ENCODE measurements around the gene SMTNL2.
"Not testable (repeated sequence)": the region's sequence is repeated elsewhere in the genome, so short reads cannot be mapped to it uniquely, and the experiment has no call there.

DNA sequence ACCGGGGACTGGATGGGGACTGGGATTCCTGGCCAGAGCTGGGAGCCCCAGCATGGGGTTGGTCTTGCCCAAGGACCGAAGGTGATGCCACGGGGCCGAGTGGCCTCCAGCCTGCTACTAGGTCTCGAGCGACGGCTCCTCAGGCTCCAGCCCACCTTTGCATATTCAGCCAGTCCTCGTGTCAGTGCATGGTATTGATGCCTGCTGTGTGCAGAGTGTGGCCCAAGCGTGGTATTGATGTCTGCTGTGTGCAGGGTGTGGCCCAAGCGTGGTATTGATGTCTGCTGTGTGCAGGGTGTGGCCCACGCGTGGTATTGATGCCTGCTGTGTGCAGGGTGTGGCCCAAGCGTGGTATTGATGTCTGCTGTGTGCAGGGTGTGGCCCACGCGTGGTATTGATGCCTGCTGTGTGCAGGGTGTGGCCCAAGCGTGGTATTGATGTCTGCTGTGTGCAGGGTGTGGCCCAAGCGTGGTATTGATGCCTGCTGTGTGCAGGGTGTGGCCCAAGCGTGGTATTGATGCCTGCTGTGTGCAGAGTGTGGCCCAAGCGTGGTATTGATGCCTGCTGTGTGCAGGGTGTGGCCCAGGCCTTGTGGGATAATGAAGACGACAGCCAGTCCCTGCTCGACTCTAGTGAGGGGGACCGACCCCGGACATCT, 11.5 kb downstream of the SMTNL2 start:
- not testable (repeated sequence) for TF ChIP-seq CTCF (IDR thresholded peaks at IDR 0.05); PBX3 (IDR thresholded peaks at IDR 0.05); POLR2AphosphoS5 (IDR thresholded peaks at IDR 0.05; ENCODE audit: low read depth, low read length); FOXJ3 (CRISPR knock-in tag; IDR thresholded peaks at IDR 0.05); YY1 (IDR thresholded peaks at IDR 0.05; ENCODE audit: low read depth)
- TF ChIP-seq, protein P1, sequence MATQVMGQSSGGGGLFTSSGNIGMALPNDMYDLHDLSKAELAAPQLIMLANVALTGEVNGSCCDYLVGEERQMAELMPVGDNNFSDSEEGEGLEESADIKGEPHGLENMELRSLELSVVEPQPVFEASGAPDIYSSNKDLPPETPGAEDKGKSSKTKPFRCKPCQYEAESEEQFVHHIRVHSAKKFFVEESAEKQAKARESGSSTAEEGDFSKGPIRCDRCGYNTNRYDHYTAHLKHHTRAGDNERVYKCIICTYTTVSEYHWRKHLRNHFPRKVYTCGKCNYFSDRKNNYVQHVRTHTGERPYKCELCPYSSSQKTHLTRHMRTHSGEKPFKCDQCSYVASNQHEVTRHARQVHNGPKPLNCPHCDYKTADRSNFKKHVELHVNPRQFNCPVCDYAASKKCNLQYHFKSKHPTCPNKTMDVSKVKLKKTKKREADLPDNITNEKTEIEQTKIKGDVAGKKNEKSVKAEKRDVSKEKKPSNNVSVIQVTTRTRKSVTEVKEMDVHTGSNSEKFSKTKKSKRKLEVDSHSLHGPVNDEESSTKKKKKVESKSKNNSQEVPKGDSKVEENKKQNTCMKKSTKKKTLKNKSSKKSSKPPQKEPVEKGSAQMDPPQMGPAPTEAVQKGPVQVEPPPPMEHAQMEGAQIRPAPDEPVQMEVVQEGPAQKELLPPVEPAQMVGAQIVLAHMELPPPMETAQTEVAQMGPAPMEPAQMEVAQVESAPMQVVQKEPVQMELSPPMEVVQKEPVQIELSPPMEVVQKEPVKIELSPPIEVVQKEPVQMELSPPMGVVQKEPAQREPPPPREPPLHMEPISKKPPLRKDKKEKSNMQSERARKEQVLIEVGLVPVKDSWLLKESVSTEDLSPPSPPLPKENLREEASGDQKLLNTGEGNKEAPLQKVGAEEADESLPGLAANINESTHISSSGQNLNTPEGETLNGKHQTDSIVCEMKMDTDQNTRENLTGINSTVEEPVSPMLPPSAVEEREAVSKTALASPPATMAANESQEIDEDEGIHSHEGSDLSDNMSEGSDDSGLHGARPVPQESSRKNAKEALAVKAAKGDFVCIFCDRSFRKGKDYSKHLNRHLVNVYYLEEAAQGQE (IDR thresholded peaks at IDR 0.05; ENCODE audit: low read depth, low read length): not testable (repeated sequence)

Measured in SK-N-SH (cell line).